DOHH2 (cell line): ENCODE measurements around the gene TIPIN.

Experiments
- EZH2phosphoT487 ChIP-seq: fragments of 200-600 bp; sonication (generic); IDR thresholded peaks from 2 replicates; pipeline ENCODE4 v1.6.1; 2017; ENCODE audit warnings: borderline replicate concordance, mild to moderate bottlenecking, antibody characterized with exemption, low read length, moderate library complexity, mixed read lengths
- TF ChIP-seq, protein P1 (sequence below): fragments of 200-600 bp; sonication (generic); IDR thresholded peaks from one replicate; pipeline ENCODE4 v1.5.1; 2014; ENCODE audit warnings: antibody characterized with exemption, mild to moderate bottlenecking, low read depth, low read length; ENCODE audit not compliant: poor library complexity, severe bottlenecking

DNA sequence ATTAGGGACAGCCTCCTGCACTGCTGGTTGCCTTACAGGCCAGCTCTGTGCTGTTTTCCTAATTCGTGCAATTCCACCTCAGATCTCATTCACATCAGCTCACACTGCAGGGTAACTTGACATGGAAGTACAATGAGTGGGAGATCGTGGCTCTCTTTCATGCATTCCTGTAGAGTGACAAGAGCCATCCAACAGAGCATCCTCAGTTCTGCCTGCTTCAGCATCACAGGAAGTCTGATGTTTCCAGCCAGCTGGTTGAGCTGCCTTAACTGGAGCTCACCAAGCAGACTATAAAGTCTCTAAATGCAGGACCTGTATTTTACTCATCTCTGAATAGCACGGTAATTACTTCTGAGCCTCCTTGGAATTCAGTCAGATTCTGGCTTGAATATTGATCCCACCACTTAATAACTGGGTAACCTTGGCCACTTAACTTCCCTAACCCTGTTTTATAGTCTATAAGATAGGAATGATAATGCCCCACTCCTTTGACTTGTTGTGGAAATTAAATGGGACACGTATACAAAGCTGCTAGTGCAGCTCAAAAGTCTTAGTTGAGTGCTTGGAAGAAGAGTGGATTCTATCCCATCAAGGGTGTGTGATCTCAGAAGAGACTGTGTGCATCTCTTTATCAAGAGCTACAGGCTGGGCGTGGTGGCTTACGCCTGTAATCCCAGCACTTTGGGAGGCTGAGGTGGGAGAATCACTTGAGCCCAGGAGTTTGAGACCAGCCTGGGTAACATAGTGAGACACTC lies 64.5 kb downstream of the TIPIN start:
- TF ChIP-seq, protein P1, sequence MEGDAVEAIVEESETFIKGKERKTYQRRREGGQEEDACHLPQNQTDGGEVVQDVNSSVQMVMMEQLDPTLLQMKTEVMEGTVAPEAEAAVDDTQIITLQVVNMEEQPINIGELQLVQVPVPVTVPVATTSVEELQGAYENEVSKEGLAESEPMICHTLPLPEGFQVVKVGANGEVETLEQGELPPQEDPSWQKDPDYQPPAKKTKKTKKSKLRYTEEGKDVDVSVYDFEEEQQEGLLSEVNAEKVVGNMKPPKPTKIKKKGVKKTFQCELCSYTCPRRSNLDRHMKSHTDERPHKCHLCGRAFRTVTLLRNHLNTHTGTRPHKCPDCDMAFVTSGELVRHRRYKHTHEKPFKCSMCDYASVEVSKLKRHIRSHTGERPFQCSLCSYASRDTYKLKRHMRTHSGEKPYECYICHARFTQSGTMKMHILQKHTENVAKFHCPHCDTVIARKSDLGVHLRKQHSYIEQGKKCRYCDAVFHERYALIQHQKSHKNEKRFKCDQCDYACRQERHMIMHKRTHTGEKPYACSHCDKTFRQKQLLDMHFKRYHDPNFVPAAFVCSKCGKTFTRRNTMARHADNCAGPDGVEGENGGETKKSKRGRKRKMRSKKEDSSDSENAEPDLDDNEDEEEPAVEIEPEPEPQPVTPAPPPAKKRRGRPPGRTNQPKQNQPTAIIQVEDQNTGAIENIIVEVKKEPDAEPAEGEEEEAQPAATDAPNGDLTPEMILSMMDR, result no peak
- no peak for TF ChIP-seq EZH2phosphoT487
